ENCODE results near the gene TGFB2.

TGFB2 gene

GRCh38 chr1:218479436-218480115 is 134.4 kb downstream of the TGFB2 start:
- in situ Hi-C loops (cut with MboI; ENCODE audit: low sequenced_read_pairs), result no loop called here

- in situ Hi-C loops (cut with MboI; ENCODE audit: low sequenced_read_pairs), result no loop called here
These were observed 135.0 kb downstream of the TGFB2 start for GRCh38 chr1:218480137-218480536.

DNA sequence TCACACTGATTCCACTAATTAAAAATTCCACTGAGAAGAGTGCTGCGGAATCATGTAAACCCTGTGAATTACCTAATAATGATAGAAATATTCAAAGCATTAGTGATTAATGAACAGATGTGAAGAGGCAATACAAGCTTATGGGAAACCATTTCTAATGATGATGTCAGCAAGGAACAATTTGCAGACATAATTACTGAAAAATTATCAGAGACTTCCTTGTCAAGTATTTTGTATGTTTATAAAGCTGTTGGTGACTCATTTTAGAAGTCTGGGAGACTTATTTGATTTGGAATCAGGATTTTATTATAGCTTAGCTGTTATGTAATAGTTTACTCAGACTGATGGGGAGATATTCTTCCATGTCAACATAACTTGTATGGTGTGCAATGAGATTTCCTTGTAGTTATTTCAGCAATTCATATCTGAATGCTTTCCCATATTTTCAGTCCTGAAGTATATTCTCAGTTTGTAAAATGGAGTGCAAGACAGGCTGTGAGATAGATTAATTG is 135.5 kb downstream of the TGFB2 start:
- in situ Hi-C loops (cut with MboI; ENCODE audit: low sequenced_read_pairs), result no loop called here

- in situ Hi-C loops (cut with MboI; ENCODE audit: low sequenced_read_pairs), result no loop called here
These were observed 136.1 kb downstream of the TGFB2 start for GRCh38 chr1:218481116-218481775.

- in situ Hi-C loops (cut with MboI; ENCODE audit: low sequenced_read_pairs), result no loop called here
These were observed 137.5 kb downstream of the TGFB2 start for GRCh38 chr1:218482683-218483082.

DNA sequence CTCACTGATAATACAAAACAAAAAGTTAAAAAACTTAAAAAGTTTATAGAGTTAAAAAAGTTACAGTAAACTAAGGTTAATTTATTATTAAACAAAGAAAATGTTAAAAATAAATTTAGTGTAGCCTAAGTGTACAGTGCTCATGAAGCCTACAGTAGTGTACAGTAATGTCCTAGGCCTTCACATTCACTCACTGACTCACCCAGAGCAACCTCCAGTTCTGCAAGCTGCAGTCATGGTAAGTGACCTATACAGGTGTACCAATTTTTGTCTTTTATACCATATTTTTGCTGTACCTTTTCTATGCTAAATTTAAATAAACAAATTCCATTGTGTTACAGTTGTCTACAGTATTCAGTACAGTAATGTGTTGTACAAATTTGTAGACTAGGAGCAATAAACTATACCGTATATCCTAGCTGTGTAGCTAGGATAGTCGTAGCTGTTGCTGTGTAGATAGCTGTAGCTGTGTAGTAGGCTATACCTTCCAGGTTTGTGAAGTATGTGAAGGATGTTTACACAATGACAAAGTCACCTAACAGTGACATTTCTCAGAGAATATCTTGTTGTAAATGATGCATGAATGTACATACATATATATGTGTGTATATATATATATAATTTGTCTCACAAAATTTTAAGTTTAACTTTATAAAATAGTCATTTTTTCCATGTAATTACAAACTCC is 140.2 kb downstream of the TGFB2 start:
- in situ Hi-C loops (cut with MboI; ENCODE audit: low sequenced_read_pairs), result no loop called here

DNA sequence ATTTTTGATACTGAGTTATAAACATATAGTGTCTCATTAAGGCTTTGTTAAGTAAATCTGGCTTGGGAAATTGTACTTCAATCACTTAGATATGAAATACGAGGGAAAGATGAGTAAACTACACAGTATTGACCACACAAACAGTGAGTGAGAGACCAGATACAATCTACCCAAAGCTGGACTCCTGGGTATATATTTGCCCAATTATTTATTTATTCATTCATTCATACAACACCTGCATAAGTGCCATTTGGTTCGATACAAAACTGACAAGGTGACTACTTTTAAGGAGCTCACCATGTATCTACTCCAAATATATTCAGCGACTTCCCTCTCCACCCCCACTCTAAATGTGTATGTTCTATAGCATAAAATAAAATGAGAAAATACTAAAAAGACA is 143.4 kb downstream of the TGFB2 start:
- in situ Hi-C loops (cut with MboI; ENCODE audit: low sequenced_read_pairs), result no loop called here

DNA sequence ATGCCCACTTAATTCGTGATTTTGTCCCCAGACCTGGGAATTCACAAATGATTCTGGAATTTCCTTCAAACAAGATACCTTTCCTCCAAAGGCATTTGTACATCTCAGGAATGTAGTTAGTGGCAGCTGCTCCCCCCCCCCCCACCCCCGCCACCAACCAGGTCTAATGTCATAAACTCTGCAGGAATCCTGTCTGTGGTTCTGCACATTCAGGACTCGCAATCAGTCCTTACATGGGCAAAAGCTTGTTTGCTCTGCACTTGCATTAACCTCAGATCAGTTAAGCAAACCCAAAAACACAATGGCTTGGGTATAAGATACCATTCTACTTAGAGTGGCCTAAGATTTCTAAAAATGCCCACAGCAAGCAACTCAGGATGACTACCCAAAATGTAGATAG is 143.8 kb downstream of the TGFB2 start:
- in situ Hi-C loops (cut with MboI; ENCODE audit: low sequenced_read_pairs), result no loop called here

DNA sequence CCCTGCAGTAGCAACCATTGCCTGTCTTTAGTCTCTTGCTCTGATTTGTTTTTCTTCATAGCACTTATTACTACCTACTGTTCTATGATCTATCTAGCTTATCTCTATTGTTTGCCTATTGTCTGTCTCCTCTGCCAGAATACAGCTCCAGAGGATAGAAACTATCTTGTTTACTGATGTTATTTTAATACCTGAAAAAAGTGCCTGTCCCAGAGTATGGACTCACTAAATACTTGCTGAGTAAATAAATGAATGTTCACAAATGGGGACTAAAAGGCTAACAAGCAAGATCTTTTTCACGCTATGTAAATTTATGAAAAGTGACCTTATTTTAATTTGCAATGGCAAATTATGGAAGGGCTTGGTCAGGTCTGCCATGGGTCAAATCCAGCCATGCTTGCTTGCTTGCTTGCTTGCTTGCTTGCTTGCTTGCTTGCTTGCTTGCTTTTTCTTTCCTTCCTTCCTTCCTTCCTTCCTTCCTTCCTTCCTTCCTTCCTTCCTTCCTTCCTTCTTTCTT is 145.3 kb downstream of the TGFB2 start:
- in situ Hi-C loops (cut with MboI; ENCODE audit: low sequenced_read_pairs), result no loop called here

- in situ Hi-C loops (cut with MboI; ENCODE audit: low sequenced_read_pairs), result no loop called here
These were observed 147.7 kb downstream of the TGFB2 start for GRCh38 chr1:218492874-218493273.

DNA sequence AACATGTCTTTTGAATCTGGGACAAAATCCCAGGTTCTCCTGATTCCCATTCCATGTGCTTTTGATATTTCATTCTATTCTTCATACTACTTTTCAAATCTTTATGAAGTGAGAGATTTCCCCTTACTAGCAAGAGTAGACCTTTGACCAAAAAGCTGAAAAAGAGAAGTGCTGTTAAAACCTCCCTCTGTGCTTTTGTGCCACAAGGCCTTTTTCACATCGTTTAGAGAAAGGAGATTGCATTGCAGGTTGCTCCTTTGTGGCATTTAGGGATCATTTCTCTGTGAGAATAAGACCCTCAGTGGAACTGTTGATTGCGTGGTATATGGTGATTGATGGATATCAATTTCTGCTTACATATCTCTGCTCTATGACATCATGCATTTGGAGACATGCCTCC is 148.8 kb downstream of the TGFB2 start:
- in situ Hi-C loops (cut with MboI; ENCODE audit: low sequenced_read_pairs), result no loop called here
